Suprapubic skin (tissue), 3 donors: ENCODE measurements around the gene ZSCAN23.

Experiments
- EP300 ChIP-seq: sonication (generic); formaldehyde crosslinking; IDR thresholded peaks from one replicate; pipeline ENCODE4 v1.6.1; 2017; ENCODE audit warnings: antibody characterized with exemption
- POLR2A ChIP-seq, 2 donors: fragments of 450-650 bp; IDR thresholded peaks; one replicate each; pipeline ENCODE4 v1.6.1; 2017; ENCODE audit warnings: antibody characterized with exemption in 2 of 2, mild to moderate bottlenecking in 2 of 2, moderate library complexity in 2 of 2
- TF ChIP-seq, protein P1 (sequence below), 2 donors: fragments of 200-600 bp in 1 of 2; fragments of 450-650 bp in 1 of 2; sonication (generic) in 1 of 2; IDR thresholded peaks; one replicate each; pipeline ENCODE4 v1.5.1; 2016 to 2019; ENCODE audit warnings: antibody characterized with exemption in 2 of 2, mild to moderate bottlenecking in 1 of 2, moderate library complexity in 1 of 2

DNA sequence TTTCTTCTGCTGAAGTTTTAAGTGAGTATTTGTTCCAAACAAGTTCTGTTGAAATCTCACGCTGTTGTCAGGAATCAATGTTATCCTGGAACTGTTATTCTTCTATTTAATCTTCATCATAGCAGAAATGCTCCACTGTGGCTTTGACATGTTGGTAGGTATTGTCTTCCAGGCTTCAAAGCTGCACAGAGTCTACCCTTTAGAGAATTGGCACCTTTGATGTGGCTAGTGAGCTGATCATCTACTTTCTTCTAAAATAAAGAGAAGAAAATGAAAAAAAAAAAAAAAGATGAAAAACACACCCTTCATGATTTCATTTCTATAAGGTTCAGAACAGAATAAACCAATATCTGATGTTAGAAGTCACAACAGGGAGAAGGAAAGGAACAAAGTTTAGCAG, 5.8 kb upstream of the ZSCAN23 start:
- TF ChIP-seq EP300 (no peak), POLR2A (IDR thresholded peaks at IDR 0.05) (no peak)
- TF ChIP-seq, protein P1, sequence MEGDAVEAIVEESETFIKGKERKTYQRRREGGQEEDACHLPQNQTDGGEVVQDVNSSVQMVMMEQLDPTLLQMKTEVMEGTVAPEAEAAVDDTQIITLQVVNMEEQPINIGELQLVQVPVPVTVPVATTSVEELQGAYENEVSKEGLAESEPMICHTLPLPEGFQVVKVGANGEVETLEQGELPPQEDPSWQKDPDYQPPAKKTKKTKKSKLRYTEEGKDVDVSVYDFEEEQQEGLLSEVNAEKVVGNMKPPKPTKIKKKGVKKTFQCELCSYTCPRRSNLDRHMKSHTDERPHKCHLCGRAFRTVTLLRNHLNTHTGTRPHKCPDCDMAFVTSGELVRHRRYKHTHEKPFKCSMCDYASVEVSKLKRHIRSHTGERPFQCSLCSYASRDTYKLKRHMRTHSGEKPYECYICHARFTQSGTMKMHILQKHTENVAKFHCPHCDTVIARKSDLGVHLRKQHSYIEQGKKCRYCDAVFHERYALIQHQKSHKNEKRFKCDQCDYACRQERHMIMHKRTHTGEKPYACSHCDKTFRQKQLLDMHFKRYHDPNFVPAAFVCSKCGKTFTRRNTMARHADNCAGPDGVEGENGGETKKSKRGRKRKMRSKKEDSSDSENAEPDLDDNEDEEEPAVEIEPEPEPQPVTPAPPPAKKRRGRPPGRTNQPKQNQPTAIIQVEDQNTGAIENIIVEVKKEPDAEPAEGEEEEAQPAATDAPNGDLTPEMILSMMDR (IDR thresholded peaks at IDR 0.05), result no peak
